ENCODE data around the gene RARB. TPM values are rescaled to one million over a fixed set of nuclear protein-coding genes. Genes with fewer than 3 reads are reported as not detected.
A peak's percentile ranks its signal among the peaks of the same experiment; 100 is the strongest.

The RARB gene
- total RNA-seq, 1 experiment from 2014 or later, result not detected

DNA sequence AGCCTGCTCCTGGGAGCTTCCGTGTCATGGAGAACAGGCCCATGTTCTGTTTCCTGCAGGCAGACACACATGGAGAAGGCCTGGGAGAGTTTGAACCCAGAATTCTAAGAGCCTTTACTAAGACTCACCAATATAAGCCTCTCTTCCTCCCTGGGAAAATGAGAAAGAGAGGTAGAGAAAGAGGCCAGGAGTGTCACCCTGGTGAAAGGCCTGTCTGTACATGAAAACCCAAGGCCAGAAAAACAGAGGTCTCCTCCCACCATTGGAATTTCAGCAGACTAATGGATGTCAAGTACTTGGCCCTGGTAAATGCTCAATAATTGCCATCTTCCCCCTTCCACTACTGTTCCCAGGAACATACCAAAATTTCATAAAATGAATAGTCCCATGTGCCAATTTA, 119.0 kb downstream of the RARB start:
- no TSS peak for BruUV-seq (replicated peaks)
- Mint-ChIP-seq H3K27me3 (ENCODE audit: insufficient read depth, unreplicated experiment) (no peaks in the 10 kb centered on the region), H3K9me3 (ENCODE audit: unreplicated experiment) (no peaks in the 10 kb centered on the region), H3K36me3 (ENCODE audit: insufficient read depth, unreplicated experiment) (no peaks in the 10 kb centered on the region), H3K4me3 (ENCODE audit: unreplicated experiment) (no peak overlapping the region), H3K4me1 (ENCODE audit: insufficient read depth, unreplicated experiment) (no peaks in the 10 kb centered on the region), H3K27ac (ENCODE audit: low read depth, unreplicated experiment) (no peak overlapping the region)
- ChIA-PET POLR2A (no interaction called here), CTCF (no interaction called here)
- TF ChIP-seq, protein P1, sequence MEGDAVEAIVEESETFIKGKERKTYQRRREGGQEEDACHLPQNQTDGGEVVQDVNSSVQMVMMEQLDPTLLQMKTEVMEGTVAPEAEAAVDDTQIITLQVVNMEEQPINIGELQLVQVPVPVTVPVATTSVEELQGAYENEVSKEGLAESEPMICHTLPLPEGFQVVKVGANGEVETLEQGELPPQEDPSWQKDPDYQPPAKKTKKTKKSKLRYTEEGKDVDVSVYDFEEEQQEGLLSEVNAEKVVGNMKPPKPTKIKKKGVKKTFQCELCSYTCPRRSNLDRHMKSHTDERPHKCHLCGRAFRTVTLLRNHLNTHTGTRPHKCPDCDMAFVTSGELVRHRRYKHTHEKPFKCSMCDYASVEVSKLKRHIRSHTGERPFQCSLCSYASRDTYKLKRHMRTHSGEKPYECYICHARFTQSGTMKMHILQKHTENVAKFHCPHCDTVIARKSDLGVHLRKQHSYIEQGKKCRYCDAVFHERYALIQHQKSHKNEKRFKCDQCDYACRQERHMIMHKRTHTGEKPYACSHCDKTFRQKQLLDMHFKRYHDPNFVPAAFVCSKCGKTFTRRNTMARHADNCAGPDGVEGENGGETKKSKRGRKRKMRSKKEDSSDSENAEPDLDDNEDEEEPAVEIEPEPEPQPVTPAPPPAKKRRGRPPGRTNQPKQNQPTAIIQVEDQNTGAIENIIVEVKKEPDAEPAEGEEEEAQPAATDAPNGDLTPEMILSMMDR (IDR thresholded peaks at IDR 0.05; ENCODE audit: unreplicated experiment), result no peak
- no peak for DNase-seq (ENCODE audit: unreplicated experiment)
- intact Hi-C loops (cut with micrococcal nuclease), result no loop called here

DNA sequence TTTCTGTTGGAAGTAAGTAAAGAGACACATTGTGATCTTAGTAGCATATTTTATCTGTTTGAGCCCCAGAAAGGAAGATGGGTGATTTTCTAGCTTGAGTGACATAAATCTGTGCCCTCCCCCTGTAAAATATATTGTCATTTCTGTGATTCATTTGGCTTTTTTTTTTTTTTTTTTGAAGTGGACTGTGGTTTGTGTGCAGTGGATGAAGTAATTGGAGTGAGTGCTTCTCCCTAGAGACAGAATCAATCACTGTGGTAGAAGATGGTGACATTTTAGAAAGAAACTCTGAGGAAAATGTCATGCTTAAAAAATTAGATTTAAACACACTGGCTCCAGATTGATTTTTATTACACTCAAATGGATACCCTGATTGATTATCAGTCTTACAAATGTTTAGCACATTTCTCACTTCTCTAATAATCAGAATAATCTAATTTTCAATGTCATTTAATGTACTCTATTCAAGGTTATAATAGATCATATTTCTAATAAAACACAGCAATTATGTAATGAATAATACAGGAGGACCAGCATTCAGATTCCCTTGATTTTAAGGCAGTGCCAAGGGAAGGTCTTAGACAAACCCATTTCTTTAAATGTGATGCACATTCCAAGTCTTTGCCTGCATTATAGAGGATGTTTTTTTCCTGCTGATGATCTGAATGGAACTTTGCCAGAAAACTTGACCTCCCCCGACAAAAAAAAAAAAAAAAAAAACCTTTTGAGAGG, 120.0 kb downstream of the RARB start:
- Mint-ChIP-seq H3K9me3 (ENCODE audit: unreplicated experiment) (no peaks in the 10 kb centered on the region), H3K27me3 (ENCODE audit: insufficient read depth, unreplicated experiment) (no peaks in the 10 kb centered on the region), H3K4me3 (ENCODE audit: unreplicated experiment) (no peak overlapping the region), H3K36me3 (ENCODE audit: insufficient read depth, unreplicated experiment) (no peaks in the 10 kb centered on the region), H3K27ac (ENCODE audit: low read depth, unreplicated experiment) (no peak overlapping the region), H3K4me1 (ENCODE audit: insufficient read depth, unreplicated experiment) (no peaks in the 10 kb centered on the region)
- ChIA-PET POLR2A (no interaction called here), CTCF (interaction anchor here (0.6 to 1.0 kb wide), 4 partner anchors 28 to 531 kb away, joined by 3 to 4 read pairs (median 3); no protein-coding TSS in a partner anchor)
- no peak for DNase-seq (ENCODE audit: unreplicated experiment)
- TF ChIP-seq, protein P1 (IDR thresholded peaks at IDR 0.05; ENCODE audit: unreplicated experiment), result no peak
- intact Hi-C loops (cut with micrococcal nuclease), result no loop called here
- no TSS peak for BruUV-seq (replicated peaks)

DNA sequence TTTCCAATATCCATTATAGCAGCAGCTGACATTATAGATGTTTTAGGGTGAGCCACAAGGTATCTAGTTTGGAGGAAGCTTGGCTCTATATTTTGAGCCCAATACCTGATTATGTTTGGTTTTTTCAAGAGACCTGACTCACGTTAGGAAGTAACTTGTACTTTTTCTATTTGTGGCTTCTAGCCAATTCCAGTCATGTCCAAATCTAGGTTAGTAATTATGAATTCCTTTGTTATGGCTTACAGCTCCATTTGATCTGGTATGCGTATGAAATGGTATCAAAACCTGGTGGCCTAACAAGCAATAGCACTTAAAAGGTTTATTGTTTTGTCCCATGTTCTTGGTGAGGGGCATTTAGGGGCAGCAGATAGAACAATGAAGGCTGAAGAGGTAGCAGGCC, 120.8 kb downstream of the RARB start:
- Mint-ChIP-seq H3K36me3 (ENCODE audit: insufficient read depth, unreplicated experiment) (no peaks in the 10 kb centered on the region), H3K27ac (ENCODE audit: low read depth, unreplicated experiment) (no peak overlapping the region), H3K4me1 (ENCODE audit: insufficient read depth, unreplicated experiment) (no peaks in the 10 kb centered on the region), H3K27me3 (ENCODE audit: insufficient read depth, unreplicated experiment) (no peaks in the 10 kb centered on the region), H3K4me3 (ENCODE audit: unreplicated experiment) (no peak overlapping the region), H3K9me3 (ENCODE audit: unreplicated experiment) (no peaks in the 10 kb centered on the region)
- intact Hi-C loops (cut with micrococcal nuclease), result no loop called here
- ChIA-PET CTCF (interaction anchor here (0.6 to 1.0 kb wide), 4 partner anchors 27 to 532 kb away, joined by 3 to 4 read pairs (median 4); no protein-coding TSS in a partner anchor), POLR2A (interaction anchor here (0.6 kb wide), 1 partner anchor 1973 kb away, joined by 3 read pairs; no protein-coding TSS in a partner anchor)
- no TSS peak for BruUV-seq (replicated peaks)
- TF ChIP-seq, protein P1 (IDR thresholded peaks at IDR 0.05; ENCODE audit: unreplicated experiment), result no peak
- DNase-seq (ENCODE audit: unreplicated experiment), result peak; percentile 42

DNA sequence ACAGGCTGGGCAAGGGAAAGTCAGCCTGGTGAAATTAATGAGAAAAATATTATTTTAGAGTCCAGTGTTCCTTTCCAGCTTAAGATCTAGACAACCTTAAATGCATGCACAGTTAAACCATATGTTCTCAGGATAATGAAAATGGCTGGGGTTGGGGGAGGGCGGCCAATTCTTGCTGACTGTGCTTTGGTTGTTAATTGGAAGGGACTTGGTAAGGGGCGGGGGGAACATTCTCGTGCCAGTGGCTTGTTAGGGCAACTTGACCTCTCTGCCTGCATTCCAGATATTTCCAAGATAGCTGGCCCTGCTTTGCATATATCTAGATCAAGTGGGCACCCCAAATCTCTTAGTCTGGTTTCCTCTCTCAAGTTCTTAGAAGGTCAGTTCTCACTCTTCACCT, 124.2 kb downstream of the RARB start:
- no peaks in the 10 kb centered on the region for H3K4me1 Mint-ChIP-seq (ENCODE audit: insufficient read depth, unreplicated experiment)
- no peaks in the 10 kb centered on the region for H3K27me3 Mint-ChIP-seq (ENCODE audit: insufficient read depth, unreplicated experiment)
- ChIA-PET POLR2A (no interaction called here), CTCF (interaction anchor here (0.7 to 1.2 kb wide), 2 partner anchors 530 to 554 kb away, joined by 3 read pairs; no protein-coding TSS in a partner anchor)
- TF ChIP-seq, protein P1 (IDR thresholded peaks at IDR 0.05; ENCODE audit: unreplicated experiment), result no peak
- no peak overlapping the region for H3K4me3 Mint-ChIP-seq (ENCODE audit: unreplicated experiment)
- no peak overlapping the region for H3K27ac Mint-ChIP-seq (ENCODE audit: low read depth, unreplicated experiment)
- DNase-seq (ENCODE audit: unreplicated experiment), result no peak
- no peaks in the 10 kb centered on the region for H3K9me3 Mint-ChIP-seq (ENCODE audit: unreplicated experiment)
- BruUV-seq (replicated peaks), result no TSS peak
- intact Hi-C loops (cut with micrococcal nuclease), result no loop called here
- H3K36me3 Mint-ChIP-seq (ENCODE audit: insufficient read depth, unreplicated experiment), result no peaks in the 10 kb centered on the region
